ENCODE measurements around the gene HMGXB4.

HMGXB4 gene

GRCh38 chr22:35310556-35311550 is 53.6 kb downstream of the HMGXB4 start:
- DNase-seq (ENCODE audit: low read depth in 2 of 3, low spot score in 2 of 3), result no peak

GRCh38 chr22:35311551-35311999 is 54.3 kb downstream of the HMGXB4 start:
- DNase-seq (ENCODE audit: low read depth in 2 of 3, low spot score in 2 of 3), result no peak

- DNase-seq (ENCODE audit: low read depth in 2 of 3, low spot score in 2 of 3), result no peak
Observed at GRCh38 chr22:35312198-35313059, 55.1 kb downstream of the HMGXB4 start.

GRCh38 chr22:35313311-35314121 is 56.2 kb downstream of the HMGXB4 start:
- no peak for DNase-seq (ENCODE audit: low read depth in 2 of 3, low spot score in 2 of 3)

- no peak for DNase-seq (ENCODE audit: low read depth in 2 of 3, low spot score in 2 of 3)
Observed at GRCh38 chr22:35314161-35314942, 57.1 kb downstream of the HMGXB4 start.

GRCh38 chr22:35315141-35315854 is 58.0 kb downstream of the HMGXB4 start:
- DNase-seq (ENCODE audit: low read depth in 2 of 3, low spot score in 2 of 3), result no peak

- DNase-seq (ENCODE audit: low read depth in 2 of 3, low spot score in 2 of 3), result no peak
Observed at GRCh38 chr22:35315855-35316745, 58.8 kb downstream of the HMGXB4 start.

- no peak for DNase-seq (ENCODE audit: low read depth in 2 of 3, low spot score in 2 of 3)
Observed at GRCh38 chr22:35316751-35317150, 59.5 kb downstream of the HMGXB4 start.

GRCh38 chr22:35317680-35318290 is 60.5 kb downstream of the HMGXB4 start:
- DNase-seq (ENCODE audit: low read depth in 2 of 3, low spot score in 2 of 3), result no peak

- no peak for DNase-seq (ENCODE audit: low read depth in 2 of 3, low spot score in 2 of 3)
Observed at GRCh38 chr22:35318346-35319215, 61.3 kb downstream of the HMGXB4 start.

GRCh38 chr22:35319244-35319985 is 62.1 kb downstream of the HMGXB4 start:
- DNase-seq (ENCODE audit: low read depth in 2 of 3, low spot score in 2 of 3), result no peak

GRCh38 chr22:35322126-35322525 is 64.8 kb downstream of the HMGXB4 start:
- no peak for DNase-seq (ENCODE audit: low read depth in 2 of 3, low spot score in 2 of 3)

GRCh38 chr22:35322893-35323292 is 65.6 kb downstream of the HMGXB4 start:
- DNase-seq (ENCODE audit: low read depth in 2 of 3, low spot score in 2 of 3), result no peak

GRCh38 chr22:35323305-35323704 is 66.0 kb downstream of the HMGXB4 start:
- no peak for DNase-seq (ENCODE audit: low read depth in 2 of 3, low spot score in 2 of 3)

- DNase-seq (ENCODE audit: low read depth in 2 of 3, low spot score in 2 of 3), result no peak
Observed at GRCh38 chr22:35324067-35324466, 66.8 kb downstream of the HMGXB4 start.

- no peak for DNase-seq (ENCODE audit: low read depth in 2 of 3, low spot score in 2 of 3)
Observed at GRCh38 chr22:35324762-35325161, 67.5 kb downstream of the HMGXB4 start.
